HG02610 (cell line): ENCODE results near the gene SLC7A10.
"Not testable (repeated sequence)": the region's sequence is repeated elsewhere in the genome, so short reads cannot be mapped to it uniquely, and the experiment has no call there.

ENCODE experiments used
- ATAC-seq: cut with Tn5 transposase; IDR thresholded peaks from one replicate; pipeline ENCODE4 v1.9.1; 2021; ENCODE audit warnings: mild to moderate bottlenecking, moderate library complexity; ENCODE audit not compliant: unreplicated experiment

Gene SLC7A10

GRCh38 chr19:33220115-33220514 is 5.5 kb downstream of the SLC7A10 start:
- ATAC-seq = no peak

DNA sequence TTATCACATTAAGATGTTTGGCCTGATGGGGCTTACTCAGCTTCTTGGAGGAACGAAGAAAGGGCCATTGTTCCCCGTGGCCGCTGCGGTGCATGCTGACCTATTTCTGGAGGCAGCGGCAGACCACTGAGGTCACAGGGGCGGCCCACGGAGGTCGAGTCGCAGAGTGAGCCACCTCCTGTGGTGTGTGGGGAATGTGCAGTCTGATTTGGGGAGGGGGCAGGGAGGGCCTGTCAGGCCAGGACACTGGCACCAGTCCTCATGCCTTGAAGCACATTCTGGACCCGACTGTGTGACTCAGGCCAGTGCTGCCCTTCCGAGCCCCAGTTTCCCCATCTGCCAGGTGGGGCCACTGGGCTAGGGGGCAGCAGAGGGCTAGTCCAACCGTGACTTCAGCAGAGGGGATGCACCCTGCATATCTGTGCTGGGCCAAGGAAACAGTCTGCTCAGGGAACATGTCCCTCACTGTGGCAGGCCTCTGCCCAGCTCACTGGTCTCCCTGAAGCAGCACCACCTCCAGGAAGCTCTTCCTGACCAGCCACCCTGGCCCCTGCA is 6.3 kb downstream of the SLC7A10 start:
- no peak for ATAC-seq

DNA sequence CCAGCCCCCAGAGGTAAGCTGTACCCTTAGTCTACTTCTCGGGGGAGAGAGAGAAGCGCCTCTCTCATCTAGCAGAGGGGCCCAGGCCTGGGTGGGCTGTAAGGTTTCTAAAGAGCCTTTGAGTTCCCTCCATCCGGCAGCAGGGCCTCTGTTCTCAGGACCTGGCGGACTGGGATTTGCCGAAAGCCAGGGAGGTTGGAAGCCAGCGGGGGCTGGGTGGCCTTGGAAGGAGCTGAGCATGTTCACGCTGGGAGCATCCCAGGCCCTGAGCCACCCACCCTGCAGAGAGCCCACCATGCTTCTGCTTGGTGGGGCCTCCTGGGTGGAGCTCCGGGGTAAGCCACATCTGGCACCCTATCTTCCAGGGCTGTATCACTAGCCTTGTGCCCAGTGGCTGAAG is 7.8 kb downstream of the SLC7A10 start:
- no peak for ATAC-seq

GRCh38 chr19:33216198-33216830 is 9.3 kb downstream of the SLC7A10 start:
- no peak for ATAC-seq

- ATAC-seq = no peak
Observed at GRCh38 chr19:33215438-33216197, 10.0 kb downstream of the SLC7A10 start.

GRCh38 chr19:33214596-33214995 is 11.1 kb downstream of the SLC7A10 start:
- ATAC-seq = no peak

DNA sequence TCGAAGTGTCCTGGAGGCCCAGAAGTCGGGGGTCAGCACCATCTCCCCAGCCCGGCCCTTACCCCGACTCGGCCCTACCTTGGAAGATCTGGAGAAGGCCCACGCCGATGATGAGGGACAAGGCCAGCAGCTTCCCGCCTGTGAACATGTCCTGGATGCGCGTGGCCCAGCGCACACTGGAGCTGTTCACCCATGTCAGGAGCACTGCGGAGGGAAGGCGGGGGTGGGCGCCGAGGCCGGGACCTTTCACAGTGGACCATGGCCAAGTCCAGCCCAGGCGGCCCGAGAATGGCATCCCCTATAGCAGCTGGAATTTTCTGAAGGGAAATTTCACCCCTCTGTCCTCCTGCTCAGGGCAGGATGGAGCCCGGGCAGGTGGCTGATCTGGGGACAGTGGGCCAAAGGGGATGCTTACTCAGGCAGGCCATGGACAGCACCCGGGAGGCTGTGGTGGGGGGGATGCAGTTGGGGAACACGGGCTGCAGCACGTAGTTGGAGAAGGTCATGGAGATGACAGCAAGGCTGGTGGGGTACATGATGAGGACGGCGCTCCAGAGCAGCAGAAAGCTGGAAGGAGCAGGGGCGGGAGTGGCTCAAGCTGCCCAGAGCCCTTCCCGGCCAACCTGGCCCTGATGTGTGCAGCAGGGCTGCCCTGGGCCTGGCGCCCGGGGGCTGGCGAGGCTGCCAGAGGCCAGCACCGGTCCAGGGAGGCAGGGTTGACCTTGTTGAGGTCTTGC is 13.0 kb downstream of the SLC7A10 start:
- no peak for ATAC-seq

DNA sequence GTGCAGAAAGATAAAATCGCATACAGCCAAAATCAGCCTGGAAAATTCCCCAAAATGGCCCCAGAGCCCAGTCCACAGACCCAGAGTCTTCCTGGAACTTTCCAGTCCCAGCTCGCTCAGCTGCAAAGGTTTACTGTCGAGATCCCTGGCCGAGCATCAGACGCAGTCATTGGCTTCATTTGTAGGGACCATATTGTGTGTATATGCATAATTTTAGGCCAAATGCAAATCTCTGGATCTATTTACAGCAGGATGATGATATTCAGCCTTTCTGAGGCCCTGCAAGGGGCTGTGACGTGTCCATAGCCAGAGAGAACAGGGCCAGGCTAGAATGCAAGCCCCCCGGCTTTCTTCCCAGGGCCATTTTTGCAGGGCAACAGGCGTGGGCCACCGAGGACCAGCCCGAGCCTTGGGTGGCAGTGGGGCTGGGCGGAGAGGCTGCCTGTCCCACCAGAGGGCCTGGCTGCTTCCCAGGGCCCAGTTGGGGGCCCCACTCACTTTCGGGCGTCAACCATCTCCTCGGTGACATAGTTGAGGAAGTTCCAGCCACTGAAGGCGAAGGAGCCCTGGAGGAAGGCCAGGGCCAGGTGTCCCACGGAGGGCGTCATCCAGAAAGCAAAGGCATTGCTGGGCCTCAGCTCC is 13.7 kb downstream of the SLC7A10 start:
- ATAC-seq = no peak

DNA sequence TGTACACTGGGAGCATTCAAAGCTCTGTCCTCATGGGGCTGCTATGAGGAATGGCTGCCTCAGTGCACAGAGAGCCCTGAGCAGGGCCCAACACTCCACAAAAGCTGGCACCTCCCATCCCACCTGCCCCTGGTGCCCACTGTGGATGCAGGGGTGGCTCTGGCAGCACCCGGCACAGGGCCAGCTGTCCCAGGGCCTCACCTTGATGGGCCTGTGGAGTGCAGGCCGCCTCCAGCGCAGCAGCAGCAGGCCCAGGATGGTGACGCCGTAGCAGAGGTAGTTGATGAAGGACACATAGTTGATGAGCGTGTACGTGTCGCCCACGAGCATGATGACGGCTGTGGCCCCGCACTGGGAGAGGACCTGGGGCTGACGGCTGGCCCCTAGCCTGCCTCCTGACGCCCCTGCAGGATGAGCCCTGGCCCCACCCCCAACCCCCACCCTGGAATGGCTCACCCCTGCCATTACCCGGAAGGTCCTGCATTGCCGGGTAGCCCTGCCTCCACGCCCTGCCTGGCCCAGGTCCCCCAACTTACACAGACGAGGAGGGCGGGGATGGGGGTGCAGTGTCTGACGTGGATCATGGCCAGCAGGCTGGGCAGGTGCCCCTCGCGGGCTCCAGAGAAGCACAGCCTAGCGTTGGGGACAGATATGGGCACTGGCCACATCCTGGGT is 15.2 kb downstream of the SLC7A10 start:
- ATAC-seq = no peak

DNA sequence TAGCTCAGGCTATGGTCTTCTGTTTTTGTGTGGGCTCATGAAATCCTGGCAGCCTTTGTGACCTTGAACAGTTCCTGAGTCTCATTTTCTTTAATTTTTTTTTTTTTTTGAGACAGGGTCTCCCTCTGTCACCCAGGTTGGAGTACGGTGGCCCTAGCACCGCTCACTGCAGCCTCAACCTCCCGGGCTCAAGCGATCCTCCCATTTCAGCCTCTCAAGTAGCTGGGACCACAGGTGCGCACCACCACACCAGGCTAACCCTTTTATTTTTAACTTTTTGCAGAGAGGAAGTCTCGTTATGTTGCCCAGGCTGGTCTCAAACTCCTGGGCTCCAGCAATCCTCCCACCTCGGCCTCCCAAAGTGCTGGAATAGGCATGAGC is 15.8 kb downstream of the SLC7A10 start:
- not testable (repeated sequence) for ATAC-seq

DNA sequence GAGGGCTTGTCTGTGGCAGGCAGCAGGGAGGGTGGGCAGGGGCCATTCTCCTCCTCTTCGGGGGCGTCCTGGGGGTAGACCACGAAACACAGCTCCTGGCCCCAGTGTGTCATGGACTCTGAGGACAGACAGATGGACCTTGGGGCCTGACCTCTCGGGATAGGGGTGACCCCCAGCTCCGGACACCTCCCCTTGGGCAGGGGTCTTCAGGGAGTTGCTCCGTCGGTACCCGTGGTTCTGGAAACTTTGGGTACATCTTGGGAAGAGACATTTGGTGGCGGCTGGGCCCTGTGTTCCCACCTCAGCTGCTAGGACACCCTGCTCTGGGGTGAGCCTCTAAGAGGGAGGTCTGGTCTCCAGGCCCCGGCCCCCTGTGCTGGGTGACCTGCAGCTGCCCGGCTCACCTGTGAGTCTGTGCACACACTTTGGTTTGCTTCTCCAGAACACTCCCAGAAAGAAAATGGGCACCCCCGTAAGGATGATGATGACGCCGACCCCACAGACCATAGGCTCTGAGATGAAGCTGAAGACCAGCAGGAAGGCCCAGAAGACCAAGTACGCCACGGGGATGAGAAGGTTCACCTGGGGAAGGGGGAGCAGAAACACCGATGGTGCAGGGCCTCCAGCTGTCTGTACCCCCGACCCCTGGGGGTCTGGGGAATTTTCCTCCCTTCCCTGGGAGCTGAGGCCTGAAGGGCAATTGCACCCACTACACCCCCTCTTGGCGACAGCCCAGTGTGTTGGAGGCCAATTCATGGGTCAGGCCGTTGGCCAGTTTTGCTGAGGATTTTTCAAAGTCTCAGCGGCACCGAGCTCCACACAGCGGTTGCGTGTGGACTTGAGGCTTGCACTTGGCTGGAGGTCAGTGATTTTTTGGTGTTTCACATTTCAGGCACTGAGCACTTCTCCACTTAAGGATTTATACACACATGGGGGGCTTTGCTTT is 16.5 kb downstream of the SLC7A10 start:
- ATAC-seq = no peak

GRCh38 chr19:33208371-33208895 is 17.2 kb downstream of the SLC7A10 start:
- no peak for ATAC-seq

GRCh38 chr19:33207903-33208302 is 17.7 kb downstream of the SLC7A10 start:
- no peak for ATAC-seq

DNA sequence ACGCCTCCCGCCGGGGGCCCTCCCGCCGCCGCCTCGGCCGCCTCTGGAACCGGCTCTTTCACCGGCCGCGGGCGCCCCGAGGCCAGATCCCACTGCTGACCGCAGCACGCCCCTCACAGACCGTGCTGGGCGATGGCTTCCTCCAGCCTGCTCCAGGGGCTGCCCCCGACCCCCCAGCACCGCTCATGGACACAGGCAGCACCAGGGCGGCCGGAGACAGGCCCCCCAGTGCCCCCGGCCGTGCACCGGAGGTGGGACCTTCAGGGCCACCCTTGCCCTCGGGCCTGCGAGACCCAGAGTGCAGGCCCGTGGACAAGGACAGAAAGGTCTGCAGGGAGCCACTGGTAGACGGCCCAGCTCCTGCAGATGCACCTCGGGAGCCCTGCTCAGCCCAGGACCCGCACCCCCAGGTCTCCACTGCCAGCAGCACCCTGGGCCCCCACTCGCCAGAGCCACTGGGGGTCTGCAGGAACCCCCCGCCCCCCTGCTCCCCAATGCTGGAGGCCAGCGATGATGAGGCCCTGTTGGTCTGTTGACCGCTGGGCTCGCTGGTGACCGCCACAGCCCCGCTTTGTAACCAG is 18.5 kb downstream of the SLC7A10 start:
- ATAC-seq = no peak

- no peak for ATAC-seq
Observed at GRCh38 chr19:33206261-33207039, 19.2 kb downstream of the SLC7A10 start.

DNA sequence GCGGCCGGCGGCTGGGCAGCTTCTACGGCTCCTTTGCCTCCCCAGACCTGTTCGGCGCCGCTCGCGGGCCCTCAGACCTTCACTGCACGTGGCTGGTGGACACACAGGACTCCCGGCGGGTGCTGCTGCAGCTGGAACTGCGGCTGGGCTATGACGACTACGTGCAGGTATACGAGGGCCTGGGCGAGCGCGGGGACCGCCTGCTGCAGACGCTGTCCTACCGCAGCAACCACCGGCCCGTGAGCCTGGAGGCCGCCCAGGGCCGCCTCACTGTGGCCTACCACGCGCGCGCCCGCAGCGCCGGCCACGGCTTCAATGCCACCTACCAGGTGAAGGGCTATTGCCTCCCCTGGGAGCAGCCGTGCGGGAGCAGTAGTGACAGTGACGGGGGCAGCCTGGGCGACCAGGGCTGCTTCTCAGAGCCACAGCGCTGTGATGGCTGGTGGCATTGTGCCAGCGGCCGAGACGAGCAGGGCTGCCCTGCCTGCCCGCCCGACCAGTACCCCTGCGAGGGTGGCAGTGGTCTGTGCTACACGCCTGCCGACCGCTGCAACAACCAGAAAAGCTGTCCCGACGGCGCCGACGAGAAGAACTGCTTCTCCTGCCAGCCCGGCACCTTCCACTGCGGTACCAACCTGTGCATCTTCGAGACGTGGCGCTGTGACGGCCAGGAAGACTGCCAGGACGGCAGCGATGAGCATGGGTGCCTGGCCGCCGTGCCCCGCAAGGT is 20.0 kb downstream of the SLC7A10 start:
- no peak for ATAC-seq

DNA sequence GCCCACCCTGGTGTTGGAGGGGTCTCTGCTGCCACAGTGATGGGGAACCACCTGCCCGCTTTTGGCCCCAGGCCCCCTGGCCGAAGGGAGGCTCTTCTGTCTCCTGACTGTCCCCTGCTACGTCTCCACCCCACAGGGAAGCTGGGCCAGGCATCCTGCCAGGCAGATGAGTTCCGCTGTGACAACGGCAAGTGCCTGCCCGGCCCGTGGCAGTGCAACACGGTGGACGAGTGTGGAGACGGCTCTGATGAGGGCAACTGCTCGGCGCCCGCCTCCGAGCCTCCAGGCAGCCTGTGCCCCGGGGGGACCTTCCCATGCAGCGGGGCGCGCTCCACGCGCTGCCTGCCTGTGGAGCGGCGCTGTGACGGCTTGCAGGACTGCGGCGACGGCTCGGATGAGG is 20.5 kb downstream of the SLC7A10 start:
- ATAC-seq = no peak
